ENCODE results near the gene SLC4A2. TPM values are rescaled to one million over a fixed set of nuclear protein-coding genes. Genes with fewer than 3 reads are reported as not detected.
A peak's percentile ranks its signal among the peaks of the same experiment; 100 is the strongest.

SLC4A2 gene
- total and polyA plus RNA-seq, 12 donors: 31.5 to 258 (median 151) TPM

GRCh38 chr7:151080522-151081169 lies 21.3 kb downstream of the SLC4A2 start, which contains the start of gene FASTK:
FASTK (minus strand) TSS chr7:151080809; CDS start chr7:151080766, 43 bp downstream.
- H3K27ac ChIP-seq: peak within 1 kb of the TSS; percentile 69 to 96 (median 90)
- DNase-seq: peak; percentile 91 to 95 (median 92)
- peak within 1 kb of the TSS; percentile 55 to 89 (median 79) for H3K4me3 ChIP-seq
- no peaks in the 10 kb centered on the region for H3K36me3 ChIP-seq (replicated peaks in 1 of 2)
- intact Hi-C loops (cut with DNase I): no loop called here
- H3K27me3 ChIP-seq: no peaks in the 10 kb centered on the region
- TF ChIP-seq POLR2A (IDR thresholded peaks at IDR 0.05) (peak; percentile 49 to 84), CTCF (IDR thresholded peaks at IDR 0.05) (no peak)
- H3K4me1 ChIP-seq (replicated peaks in 1 of 2): peaks cover 39 to 61% of the 10 kb centered on the region in 2 donors
- WGBS, 4 donors: 0 to 1% (median 1%) methylated on average over 47 to 66 of the region's 66 CpGs; no CpG with 5 or more reads in 1 of the 4 donors
- no peaks in the 10 kb centered on the region for H3K9me3 ChIP-seq (replicated peaks in 1 of 3)

- peak in 4 of 7 donors; percentile 42 to 70 (median 48) for DNase-seq
- Histone ChIP-seq H3K27me3 (no peaks in the 10 kb centered on the region), H3K9me3 (replicated peaks in 1 of 3) (no peaks in the 10 kb centered on the region), H3K27ac (peak overlapping the region; percentile 69 to 96 (median 90)), H3K36me3 (replicated peaks in 1 of 2) (no peaks in the 10 kb centered on the region), H3K4me3 (peak overlapping the region in 2 of 4 donors; percentile 55 to 77), H3K4me1 (replicated peaks in 1 of 2) (peaks cover 41 to 64% of the 10 kb centered on the region in 2 donors)
- TF ChIP-seq POLR2A (IDR thresholded peaks at IDR 0.05) (no peak), CTCF (IDR thresholded peaks at IDR 0.05) (no peak)
- intact Hi-C loops (cut with DNase I): no loop called here
- 20 to 44% (median 24%) methylated on average over 15 to 64 of the region's 64 CpGs; no CpG with 5 or more reads in 1 of the 4 donors for WGBS, 4 donors
Measured at GRCh38 chr7:151081170-151082101, 22.0 kb downstream of the SLC4A2 start.

GRCh38 chr7:151082141-151083070 lies 23.0 kb downstream of the SLC4A2 start:
- Histone ChIP-seq H3K4me3 (peak overlapping the region; percentile 33 to 97 (median 59)), H3K4me1 (replicated peaks in 1 of 2) (peaks cover 41 to 63% of the 10 kb centered on the region in 2 donors), H3K36me3 (replicated peaks in 1 of 2) (no peaks in the 10 kb centered on the region), H3K27me3 (no peaks in the 10 kb centered on the region), H3K27ac (peak overlapping the region; percentile 69 to 96 (median 90)), H3K9me3 (replicated peaks in 1 of 3) (no peaks in the 10 kb centered on the region)
- WGBS, 4 donors: 52 to 57% (median 53%) methylated on average over 31 to 42 of the region's 42 CpGs
- no peak for TF ChIP-seq CTCF (IDR thresholded peaks at IDR 0.05)
- TF ChIP-seq POLR2A (IDR thresholded peaks at IDR 0.05): no peak
- DNase-seq: peak in 2 of 7 donors; percentile 36 to 43
- intact Hi-C loops (cut with DNase I): no loop called here
